SH-SY5Y (cell line): ENCODE data around the gene RYR3.

ENCODE experiments used
- GATA2 ChIP-seq: IDR thresholded peaks from 2 replicates; pipeline ENCODE4 v1.6.1; 2011; ENCODE audit warnings: mild to moderate bottlenecking, low read depth, low read length
- GATA3 ChIP-seq: IDR thresholded peaks from 2 replicates; pipeline ENCODE4 v1.6.1; 2011; ENCODE audit warnings: low read depth, mild to moderate bottlenecking, low read length, moderate library complexity

GRCh38 chr15:33282226-33283020 lies 28.3 kb upstream of the RYR3 start:
- TF ChIP-seq GATA3: no peak
- TF ChIP-seq GATA2: no peak
